Stimulated activated CD4-positive, alpha-beta T cell treated with anti-CD3 and anti-CD28 coated beads, Interleukin-15, amount 100 ng/mL, for 24 hours (primary cell): ENCODE data around the gene ANAPC4.
A peak's percentile ranks its signal among the peaks of the same experiment; 100 is the strongest.

ENCODE experiments used
- DNase-seq: peaks from one replicate; pipeline ENCODE4 v3.0.0-alpha.2; 2020

Gene ANAPC4

GRCh38 chr4:25433966-25434827, 57.1 kb downstream of the ANAPC4 start:
- no peak for DNase-seq

DNA sequence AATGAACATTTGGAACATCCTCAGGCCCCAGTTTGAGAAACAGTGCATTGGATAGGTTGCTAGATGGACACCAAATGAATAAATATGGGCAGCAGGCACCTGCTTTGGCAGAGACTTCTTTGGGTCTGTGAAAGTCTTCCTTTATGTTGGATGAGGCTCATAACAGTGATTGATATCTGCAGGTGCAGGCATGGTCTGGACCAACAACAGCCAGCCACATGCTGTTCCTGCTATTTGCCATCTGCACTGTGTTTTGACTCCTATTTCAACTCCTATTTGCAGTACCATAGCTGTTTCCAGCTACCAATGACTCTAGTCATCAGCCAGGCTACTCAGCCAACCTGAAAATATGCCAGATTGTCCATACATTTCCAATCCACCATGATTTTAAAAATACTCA, 60.9 kb downstream of the ANAPC4 start:
- DNase-seq, result no peak

GRCh38 chr4:25439918-25440477, 62.9 kb downstream of the ANAPC4 start:
- DNase-seq, result peak; percentile 62

GRCh38 chr4:25440478-25441030, 63.5 kb downstream of the ANAPC4 start:
- no peak for DNase-seq

DNA sequence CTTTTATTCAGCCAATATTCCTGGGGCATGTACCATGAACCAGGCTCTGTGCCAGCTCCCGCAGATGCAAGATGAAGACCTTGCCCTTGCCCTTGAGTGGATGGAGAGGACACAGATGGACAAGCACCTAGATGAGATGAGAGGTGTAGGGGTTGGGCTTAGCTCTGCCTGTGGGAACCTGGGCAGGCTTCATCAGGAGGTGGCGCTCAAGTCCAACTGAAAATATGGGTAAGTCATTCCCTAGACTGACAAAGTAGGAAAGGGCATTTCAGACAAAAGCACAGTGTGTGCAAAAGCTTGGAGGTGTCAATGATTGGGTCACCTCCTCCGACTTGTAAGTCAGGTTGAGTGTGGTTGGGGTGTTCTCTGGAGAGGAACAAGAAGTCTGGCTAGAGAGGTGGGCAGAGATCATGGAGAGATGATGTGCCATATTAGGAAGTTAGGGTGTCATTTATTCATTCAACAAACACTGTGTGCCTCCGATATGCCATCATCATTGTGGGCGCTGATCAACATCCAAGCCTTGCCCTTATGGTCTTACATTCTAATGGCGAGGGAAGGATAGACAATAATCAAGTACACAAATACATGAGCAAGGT, 64.6 kb downstream of the ANAPC4 start:
- DNase-seq, result peak; percentile 34

DNA sequence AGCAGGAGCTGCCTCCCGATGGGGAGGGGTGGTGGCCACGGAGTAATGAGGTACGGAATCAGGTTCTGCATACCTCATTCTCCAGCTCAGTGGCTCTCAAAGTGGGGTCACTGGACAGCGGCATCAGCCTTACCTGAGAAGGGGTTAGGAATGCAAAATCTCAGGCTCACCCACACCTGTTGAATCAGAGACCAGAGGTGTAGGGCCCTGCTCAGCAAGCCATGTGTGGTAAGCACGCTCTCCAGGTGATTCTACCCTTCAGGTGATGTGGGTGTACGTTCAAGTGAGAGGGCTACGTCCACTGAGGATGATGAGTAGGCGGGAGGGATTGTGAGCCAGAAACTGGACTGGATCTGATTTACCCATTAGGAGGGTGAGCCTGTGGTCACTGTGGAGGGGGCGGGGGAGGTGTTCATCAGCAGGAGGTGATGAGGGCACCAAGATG, 65.8 kb downstream of the ANAPC4 start:
- no peak for DNase-seq

DNA sequence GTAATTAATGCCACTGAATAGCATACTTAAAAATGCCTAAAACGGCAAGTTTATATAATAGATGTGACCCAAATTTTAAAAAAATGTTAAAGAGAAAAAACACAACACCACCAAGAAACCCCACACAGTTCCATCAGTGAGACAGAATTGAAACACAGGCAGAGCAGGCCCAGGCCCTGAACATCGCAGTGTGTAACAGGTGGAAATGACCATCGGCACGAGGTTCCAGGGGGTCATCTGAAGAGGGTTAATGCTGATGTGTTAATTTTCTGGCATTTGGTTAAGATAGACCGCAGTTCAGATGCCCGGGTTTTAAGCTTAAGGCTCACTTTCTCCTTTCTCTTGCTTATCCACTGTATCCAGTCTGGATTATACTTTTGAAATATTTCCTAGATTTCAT, 66.8 kb downstream of the ANAPC4 start:
- DNase-seq, result no peak

GRCh38 chr4:25446611-25447010, 69.5 kb downstream of the ANAPC4 start:
- DNase-seq, result no peak

GRCh38 chr4:25448379-25449109, 71.5 kb downstream of the ANAPC4 start:
- DNase-seq, result no peak

DNA sequence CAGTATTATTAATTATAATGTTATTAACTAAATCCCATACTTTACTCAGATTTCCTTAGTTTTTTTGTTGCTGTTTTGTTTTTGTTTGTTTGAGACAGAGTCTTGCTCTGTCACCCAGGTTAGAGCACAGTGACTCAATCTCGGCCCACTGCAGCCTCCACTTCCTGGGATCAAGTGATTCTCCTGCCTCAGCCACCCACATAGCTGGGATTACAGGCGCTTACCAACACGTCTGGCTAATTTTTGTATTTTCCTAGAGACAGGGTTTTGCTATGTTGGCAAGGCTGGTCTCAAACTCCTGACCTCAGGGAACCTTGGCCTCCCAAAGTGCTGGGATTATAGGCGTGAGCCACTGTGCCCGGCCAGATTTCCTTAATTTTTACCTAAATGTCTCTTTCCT, 72.2 kb downstream of the ANAPC4 start:
- DNase-seq, result no peak

DNA sequence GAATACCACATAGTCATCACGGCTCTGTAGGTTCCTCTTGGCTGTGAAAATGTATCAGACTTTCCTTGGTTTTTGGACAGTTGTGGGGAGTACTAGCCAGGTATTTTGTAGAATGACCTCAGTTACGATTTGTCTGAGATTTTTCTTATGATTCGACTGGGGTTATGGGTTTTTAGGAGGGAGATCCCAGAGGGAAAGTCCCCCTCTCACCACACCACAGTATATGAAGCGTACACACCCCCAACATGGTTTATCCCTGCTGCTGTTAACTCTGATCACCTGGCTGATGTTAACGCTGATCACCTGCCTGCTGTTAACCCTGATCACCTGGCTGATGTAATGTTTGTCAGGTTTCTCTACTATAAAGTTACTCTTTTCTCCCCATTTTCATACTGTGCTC, 72.6 kb downstream of the ANAPC4 start:
- no peak for DNase-seq

GRCh38 chr4:25450491-25450901, 73.4 kb downstream of the ANAPC4 start:
- DNase-seq, result no peak

GRCh38 chr4:25451676-25452075, 74.6 kb downstream of the ANAPC4 start:
- no peak for DNase-seq

GRCh38 chr4:25452081-25452480, 75.0 kb downstream of the ANAPC4 start:
- no peak for DNase-seq

DNA sequence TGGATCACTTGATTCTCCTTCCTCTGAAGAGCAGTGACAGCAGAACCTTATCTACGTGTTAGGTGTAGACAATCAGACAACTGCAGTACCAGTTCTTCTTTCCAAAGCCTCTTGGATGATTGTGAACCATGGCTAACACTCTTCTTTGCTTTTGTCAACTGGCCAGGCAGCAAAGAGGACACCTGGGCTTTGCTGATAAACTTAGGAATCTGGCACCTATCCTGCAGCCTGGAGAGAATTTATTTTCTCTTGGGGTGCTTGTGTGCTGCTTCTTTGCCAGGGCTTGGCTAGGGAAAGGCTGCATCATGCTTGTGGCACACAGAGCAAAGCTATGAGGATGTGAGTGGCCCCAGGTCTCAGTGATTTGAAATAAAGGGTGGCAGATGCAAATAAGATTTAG, 77.4 kb downstream of the ANAPC4 start:
- DNase-seq, result no peak

- DNase-seq, result no peak
Observed at GRCh38 chr4:25457053-25457715, 80.1 kb downstream of the ANAPC4 start.

GRCh38 chr4:25466966-25467697, 90.1 kb downstream of the ANAPC4 start:
- DNase-seq, result no peak

DNA sequence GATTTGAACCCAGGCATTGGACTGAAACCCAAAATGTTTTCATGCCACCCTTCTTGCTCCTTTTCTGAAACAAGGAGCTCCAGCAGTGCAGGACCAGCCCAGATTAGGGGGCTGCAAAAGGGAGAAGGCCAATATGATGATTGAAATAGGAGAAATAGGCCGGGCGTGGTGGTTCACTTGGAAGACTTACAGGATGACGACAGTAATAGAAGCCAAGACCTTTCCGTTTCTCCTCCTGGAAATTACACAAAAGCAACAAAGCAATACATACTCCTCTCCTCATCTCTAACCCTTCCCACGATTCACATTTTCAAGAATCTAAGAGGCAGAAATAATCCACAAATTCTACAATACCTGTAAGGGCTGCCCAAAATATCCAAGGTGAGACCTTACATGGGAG, 90.8 kb downstream of the ANAPC4 start:
- no peak for DNase-seq
